Activated CD4-positive, alpha-beta memory T cell treated with anti-CD3 and anti-CD28 coated beads for 36 hours (primary cell): ENCODE data around the gene GALNT14. TPM values are rescaled to one million over a fixed set of nuclear protein-coding genes. Genes with fewer than 3 reads are reported as not detected.
"Not testable (repeated sequence)": the region's sequence is repeated elsewhere in the genome, so short reads cannot be mapped to it uniquely, and the experiment has no call there.

Source experiments
- CTCF ChIA-PET: fragments of 350-600 bp; sonication (Branson Sonifier 250); formaldehyde crosslinking; loops from one replicate; lab custom pipeline; 2021; ENCODE audit warnings: antibody characterized with exemption, inconsistent platforms; lab: Charles Lee
- POLR2A ChIA-PET: fragments of 350-600 bp; sonication (Branson Sonifier 250); formaldehyde crosslinking; loops from one replicate; lab custom pipeline; 2021; ENCODE audit warnings: antibody characterized with exemption; lab: Charles Lee
- DNase-seq: peaks from one replicate; pipeline ENCODE4 v3.0.0-alpha.2; 2020
- H3K27ac Mint-ChIP-seq: one replicate; pipeline ENCODE4 v1.8.0; 2021; ENCODE audit warnings: mixed read lengths
- H3K27me3 Mint-ChIP-seq: one replicate; pipeline ENCODE4 v1.8.0; 2021; ENCODE audit warnings: mixed read lengths
- H3K36me3 Mint-ChIP-seq: one replicate; pipeline ENCODE4 v1.8.0; 2021; ENCODE audit warnings: mixed read lengths
- H3K4me1 Mint-ChIP-seq: one replicate; pipeline ENCODE4 v1.8.0; 2021; ENCODE audit warnings: low read depth, mixed read lengths
- H3K4me3 Mint-ChIP-seq: one replicate; pipeline ENCODE4 v1.8.0; 2021; ENCODE audit warnings: mild to moderate bottlenecking, mixed read lengths
- H3K9me3 Mint-ChIP-seq: one replicate; pipeline ENCODE4 v1.8.0; 2021; ENCODE audit warnings: mixed read lengths
- intact Hi-C: fragments of 100-400 bp; cut with micrococcal nuclease; formaldehyde crosslinking; loops from one replicate; pipeline ENCODE4 v1.15.1; 2023
- total RNA-seq, 2 experiments: library from RNA; stranded (reverse); gene quantifications; one replicate each; pipeline ENCODE4 v1.2.3, GENCODE V29; 2021

Gene GALNT14
- total RNA-seq, 2 experiments from 2014 or later, result 0.43 to 0.44 TPM

- no peak for DNase-seq
- ChIA-PET CTCF (no interaction called here), POLR2A (no interaction called here)
- intact Hi-C loops, result no loop called here
- no peaks in the 10 kb centered on the region for H3K4me1 Mint-ChIP-seq
- H3K27me3 Mint-ChIP-seq, result no peaks in the 10 kb centered on the region
- no peak overlapping the region for H3K4me3 Mint-ChIP-seq
- H3K27ac Mint-ChIP-seq, result no peak overlapping the region
- H3K36me3 Mint-ChIP-seq, result no peaks in the 10 kb centered on the region
- H3K9me3 Mint-ChIP-seq, result no peaks in the 10 kb centered on the region
These were observed 226.2 kb downstream of the GALNT14 start for GRCh38 chr2:30912056-30912455.

GRCh38 chr2:30911327-30911726 lies 226.9 kb downstream of the GALNT14 start:
- CTCF ChIA-PET, result no interaction called here
- H3K4me1 Mint-ChIP-seq, result no peaks in the 10 kb centered on the region
- POLR2A ChIA-PET, result no interaction called here
- H3K27ac Mint-ChIP-seq, result no peak overlapping the region
- no peaks in the 10 kb centered on the region for H3K36me3 Mint-ChIP-seq
- no peaks in the 10 kb centered on the region for H3K27me3 Mint-ChIP-seq
- DNase-seq, result no peak
- no peak overlapping the region for H3K4me3 Mint-ChIP-seq
- H3K9me3 Mint-ChIP-seq, result no peaks in the 10 kb centered on the region
- intact Hi-C loops, result no loop called here

DNA sequence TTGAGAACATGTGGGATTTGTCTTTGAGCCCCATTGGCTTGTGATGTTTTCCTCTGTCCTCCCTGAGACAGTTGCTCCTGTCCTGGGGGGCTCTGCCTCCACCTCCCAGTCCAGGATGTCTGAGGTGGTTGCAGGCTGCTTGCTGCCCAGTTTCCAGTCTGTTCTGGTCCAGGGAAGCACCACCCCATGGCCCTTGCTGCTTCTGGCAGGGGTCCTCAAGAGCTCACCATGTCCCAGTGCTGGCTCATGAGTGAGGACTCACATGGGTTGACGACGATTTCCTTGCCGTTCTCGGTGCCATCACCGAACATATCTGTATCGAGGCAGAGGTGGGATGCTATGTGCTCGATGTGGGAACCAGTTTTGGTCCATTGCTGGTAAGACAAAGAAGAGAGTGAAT lies 227.6 kb downstream of the GALNT14 start:
- ChIA-PET CTCF (no interaction called here), POLR2A (no interaction called here)
- Mint-ChIP-seq H3K27ac (no peak overlapping the region), H3K27me3 (no peaks in the 10 kb centered on the region), H3K4me1 (no peaks in the 10 kb centered on the region), H3K36me3 (no peaks in the 10 kb centered on the region), H3K9me3 (no peaks in the 10 kb centered on the region), H3K4me3 (no peak overlapping the region)
- no peak for DNase-seq
- intact Hi-C loops, result no loop called here

- POLR2A ChIA-PET, H3K4me3 Mint-ChIP-seq, CTCF ChIA-PET, H3K36me3 Mint-ChIP-seq, H3K27me3 Mint-ChIP-seq, H3K4me1 Mint-ChIP-seq, intact Hi-C loops, DNase-seq, H3K9me3 Mint-ChIP-seq, H3K27ac Mint-ChIP-seq: not testable (repeated sequence)
These were observed 233.8 kb downstream of the GALNT14 start for GRCh38 chr2:30904437-30904836.

DNA sequence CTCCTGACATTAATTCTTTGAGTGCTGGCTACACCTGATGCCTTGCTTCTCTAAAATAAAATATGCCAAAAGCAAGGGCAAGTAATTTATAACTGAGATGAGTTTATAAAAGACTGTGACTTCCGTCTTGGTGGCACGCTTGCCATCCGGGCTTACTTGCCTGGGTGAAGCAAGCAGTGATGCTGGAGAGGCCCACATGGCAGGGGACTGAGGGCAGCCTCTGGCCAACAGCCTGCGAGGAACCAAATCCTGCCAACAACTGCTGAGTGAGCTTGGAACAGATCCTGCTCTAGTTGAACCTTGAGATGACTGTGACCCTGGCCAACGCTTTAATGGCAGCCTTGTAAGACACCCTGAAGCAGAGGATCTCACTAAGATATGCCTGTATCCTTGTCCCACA lies 234.9 kb downstream of the GALNT14 start:
- no peaks in the 10 kb centered on the region for H3K4me1 Mint-ChIP-seq
- no peak overlapping the region for H3K4me3 Mint-ChIP-seq
- POLR2A ChIA-PET, result no interaction called here
- intact Hi-C loops, result no loop called here
- H3K36me3 Mint-ChIP-seq, result no peaks in the 10 kb centered on the region
- no peak overlapping the region for H3K27ac Mint-ChIP-seq
- CTCF ChIA-PET, result no interaction called here
- peaks cover 1% of the 10 kb centered on the region for H3K27me3 Mint-ChIP-seq
- DNase-seq, result no peak
- no peaks in the 10 kb centered on the region for H3K9me3 Mint-ChIP-seq

GRCh38 chr2:30900381-30900780 lies 237.9 kb downstream of the GALNT14 start:
- no peak for DNase-seq
- POLR2A ChIA-PET, result no interaction called here
- Mint-ChIP-seq H3K36me3 (no peaks in the 10 kb centered on the region), H3K4me1 (no peaks in the 10 kb centered on the region), H3K4me3 (no peak overlapping the region), H3K9me3 (peaks cover 2% of the 10 kb centered on the region), H3K27ac (no peak overlapping the region), H3K27me3 (peaks cover 1% of the 10 kb centered on the region)
- CTCF ChIA-PET, result interaction anchor here (0.9 kb wide), 1 partner anchor 16 kb away, joined by 3 read pairs; no protein-coding TSS in a partner anchor
- intact Hi-C loops, result no loop called here

GRCh38 chr2:30899516-30900054 lies 238.7 kb downstream of the GALNT14 start:
- no peak for DNase-seq
- no peaks in the 10 kb centered on the region for H3K36me3 Mint-ChIP-seq
- H3K4me3 Mint-ChIP-seq, result no peak overlapping the region
- intact Hi-C loops, result no loop called here
- H3K4me1 Mint-ChIP-seq, result no peaks in the 10 kb centered on the region
- POLR2A ChIA-PET, result no interaction called here
- peaks cover 2% of the 10 kb centered on the region for H3K9me3 Mint-ChIP-seq
- H3K27ac Mint-ChIP-seq, result no peak overlapping the region
- peaks cover 1% of the 10 kb centered on the region for H3K27me3 Mint-ChIP-seq
- CTCF ChIA-PET, result no interaction called here

DNA sequence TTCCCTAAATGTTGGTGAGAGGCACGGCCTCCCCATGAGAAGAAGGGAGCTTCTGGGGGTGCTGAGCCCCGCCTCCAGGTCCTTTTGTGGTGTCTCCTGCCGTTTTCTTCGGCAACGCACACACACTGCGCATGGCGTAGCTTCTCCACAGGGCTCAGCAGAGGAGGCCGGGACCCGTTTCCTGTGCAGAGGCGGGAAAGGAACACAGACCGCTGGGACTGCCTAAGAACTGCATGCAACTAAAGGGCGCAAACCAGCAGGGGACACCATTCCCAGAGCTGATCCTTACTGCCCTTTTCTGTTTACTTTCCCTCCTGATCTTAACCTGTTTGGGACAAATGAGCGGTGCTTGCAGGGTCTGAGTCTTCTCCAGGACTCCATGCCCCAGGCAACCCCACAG lies 240.7 kb downstream of the GALNT14 start:
- intact Hi-C loops, result no loop called here
- Mint-ChIP-seq H3K9me3 (peaks cover 2% of the 10 kb centered on the region), H3K27me3 (peaks cover 5% of the 10 kb centered on the region), H3K4me3 (no peak overlapping the region), H3K36me3 (no peaks in the 10 kb centered on the region), H3K4me1 (no peaks in the 10 kb centered on the region), H3K27ac (no peak overlapping the region)
- no peak for DNase-seq
- ChIA-PET POLR2A (no interaction called here), CTCF (no interaction called here)

GRCh38 chr2:30894498-30895119 lies 243.6 kb downstream of the GALNT14 start:
- Mint-ChIP-seq H3K4me3 (no peak overlapping the region), H3K4me1 (no peaks in the 10 kb centered on the region), H3K27ac (no peak overlapping the region), H3K27me3 (peaks cover 10% of the 10 kb centered on the region), H3K36me3 (no peaks in the 10 kb centered on the region), H3K9me3 (peaks cover 2% of the 10 kb centered on the region)
- POLR2A ChIA-PET, result no interaction called here
- intact Hi-C loops, result no loop called here
- no peak for DNase-seq
- CTCF ChIA-PET, result no interaction called here

DNA sequence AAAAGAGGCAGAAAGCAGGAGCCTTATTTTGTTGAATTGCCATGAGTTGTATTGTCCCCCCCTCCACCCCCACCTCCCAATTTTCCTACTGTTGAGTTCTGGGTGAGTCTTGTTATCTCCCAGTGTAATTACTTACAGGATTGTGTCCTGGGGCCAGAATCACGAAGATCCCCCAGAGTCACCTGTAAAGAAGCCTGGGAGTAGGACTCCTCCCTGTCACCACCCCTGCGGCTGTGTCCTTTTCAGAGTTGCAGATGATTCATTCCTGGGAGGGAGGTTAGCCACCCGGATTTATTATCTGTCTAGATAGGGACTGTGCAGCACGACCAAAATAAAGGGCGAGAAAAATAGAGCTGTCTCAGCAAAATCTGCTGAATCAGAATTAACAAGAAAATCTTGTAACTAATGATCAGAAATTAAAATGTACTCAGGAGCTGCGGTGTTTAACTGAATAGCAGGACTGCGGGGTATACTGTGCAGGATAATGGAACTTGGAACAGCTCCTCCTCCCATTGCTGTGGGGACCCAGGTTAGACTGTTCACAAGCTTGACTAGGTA lies 249.3 kb downstream of the GALNT14 start:
- POLR2A ChIA-PET, result no interaction called here
- H3K27me3 Mint-ChIP-seq, result peaks cover 11% of the 10 kb centered on the region
- intact Hi-C loops, result no loop called here

GRCh38 chr2:30886080-30886479 lies 252.2 kb downstream of the GALNT14 start:
- Mint-ChIP-seq H3K4me1 (no peaks in the 10 kb centered on the region), H3K9me3 (no peaks in the 10 kb centered on the region), H3K27me3 (peaks cover 15% of the 10 kb centered on the region), H3K4me3 (no peak overlapping the region), H3K27ac (no peak overlapping the region), H3K36me3 (no peaks in the 10 kb centered on the region)
- intact Hi-C loops, result no loop called here
- DNase-seq, result no peak
- CTCF ChIA-PET, result no interaction called here
- POLR2A ChIA-PET, result no interaction called here

More for the DNA sequence above, 249.3 kb downstream of the GALNT14 start:
- CTCF ChIA-PET, result interaction anchor here (0.9 kb wide), 1 partner anchor 26 kb away, joined by 3 read pairs; no protein-coding TSS in a partner anchor
- H3K36me3 Mint-ChIP-seq, result no peaks in the 10 kb centered on the region
- H3K9me3 Mint-ChIP-seq, result no peaks in the 10 kb centered on the region
- no peak for DNase-seq
- no peaks in the 10 kb centered on the region for H3K4me1 Mint-ChIP-seq
- no peak overlapping the region for H3K27ac Mint-ChIP-seq
- no peak overlapping the region for H3K4me3 Mint-ChIP-seq

DNA sequence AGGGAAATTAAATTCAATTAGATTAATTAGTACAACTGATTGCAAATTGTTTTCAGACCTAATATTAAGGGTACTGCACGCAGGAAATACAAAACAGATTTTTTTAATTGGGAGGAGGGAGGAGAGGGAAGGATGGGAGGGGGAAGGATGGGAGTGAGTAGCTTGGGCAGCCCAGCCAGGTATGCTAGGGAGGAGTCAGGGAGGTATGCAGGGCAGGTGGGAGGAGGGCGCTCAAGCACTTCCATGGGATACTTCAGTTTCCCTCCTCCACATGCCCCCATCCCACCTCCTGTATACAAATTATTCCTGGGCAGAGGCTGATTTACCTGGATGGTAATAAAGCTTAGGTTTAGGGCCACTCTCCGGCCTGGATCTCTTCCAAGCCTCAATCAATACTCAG lies 254.4 kb downstream of the GALNT14 start:
- H3K9me3 Mint-ChIP-seq, result no peaks in the 10 kb centered on the region
- no peak overlapping the region for H3K4me3 Mint-ChIP-seq
- POLR2A ChIA-PET, result no interaction called here
- H3K27me3 Mint-ChIP-seq, result peaks cover 8% of the 10 kb centered on the region
- H3K4me1 Mint-ChIP-seq, result no peaks in the 10 kb centered on the region
- intact Hi-C loops, result no loop called here
- H3K27ac Mint-ChIP-seq, result no peak overlapping the region
- CTCF ChIA-PET, result no interaction called here
- no peaks in the 10 kb centered on the region for H3K36me3 Mint-ChIP-seq
- DNase-seq, result no peak

- Mint-ChIP-seq H3K4me3 (no peak overlapping the region), H3K27ac (no peak overlapping the region), H3K9me3 (no peaks in the 10 kb centered on the region), H3K36me3 (no peaks in the 10 kb centered on the region), H3K4me1 (no peaks in the 10 kb centered on the region), H3K27me3 (peaks cover 8% of the 10 kb centered on the region)
- DNase-seq, result no peak
- ChIA-PET CTCF (no interaction called here), POLR2A (no interaction called here)
- intact Hi-C loops, result no loop called here
These were observed 255.1 kb downstream of the GALNT14 start for GRCh38 chr2:30883184-30883583.
